ENCODE results near the gene SH3BP2. TPM values are rescaled to one million over a fixed set of nuclear protein-coding genes. Genes with fewer than 3 reads are reported as not detected.
A peak's percentile ranks its signal among the peaks of the same experiment; 100 is the strongest.

SH3BP2 gene
- total and polyA plus RNA-seq, 2 donors from 2014 or later = 27.3 to 128 TPM

GRCh38 chr4:2824329-2824835 is 31.5 kb downstream of the SH3BP2 start:
- peaks cover 0 to 3% (median 0%) of the 10 kb centered on the region in 3 donors for H3K4me1 ChIP-seq (ENCODE audit: control insufficient read depth in 2 of 3, insufficient read depth in 2 of 3, low read depth in 1 of 3, low read length in 3 of 3)
- intact Hi-C loops (cut with DNase I) = no loop called here
- H3K9me3 ChIP-seq (ENCODE audit: control insufficient read depth in 2 of 3, insufficient read depth in 1 of 3, low read length in 3 of 3) = no peaks in the 10 kb centered on the region
- no peak overlapping the region for H3K9ac ChIP-seq (ENCODE audit: low read length in 3 of 3)
- H3K27me3 ChIP-seq (ENCODE audit: control insufficient read depth, insufficient read depth, low read length) = no peaks in the 10 kb centered on the region
- H3K27ac ChIP-seq (ENCODE audit: low read depth in 2 of 2, low read length in 2 of 2) = no peak overlapping the region
- DNase-seq (peak in 2 of 5 donors; percentile 31 to 73), FAIRE-seq (no peak)
- TF ChIP-seq CTCF (IDR thresholded peaks at IDR 0.05; ENCODE audit: borderline replicate concordance, extremely low read depth, insufficient read depth) = no peak
- no peak overlapping the region for H3K4me3 ChIP-seq (ENCODE audit: low read length in 3 of 3)
- H3K36me3 ChIP-seq (ENCODE audit: control insufficient read depth in 2 of 3, insufficient read depth in 3 of 3, low read length in 3 of 3) = peaks cover 7 to 27% (median 27%) of the 10 kb centered on the region in 3 donors

GRCh38 chr4:2824836-2825381 is 32.0 kb downstream of the SH3BP2 start:
- no peak for FAIRE-seq
- no peaks in the 10 kb centered on the region for H3K9me3 ChIP-seq (ENCODE audit: control insufficient read depth in 2 of 3, insufficient read depth in 1 of 3, low read length in 3 of 3)
- H3K27me3 ChIP-seq (ENCODE audit: control insufficient read depth, insufficient read depth, low read length) = no peaks in the 10 kb centered on the region
- peaks cover 0 to under 1% (median 0%) of the 10 kb centered on the region in 3 donors for H3K4me1 ChIP-seq (ENCODE audit: control insufficient read depth in 2 of 3, insufficient read depth in 2 of 3, low read depth in 1 of 3, low read length in 3 of 3)
- H3K27ac ChIP-seq (ENCODE audit: low read depth in 2 of 2, low read length in 2 of 2) = no peak overlapping the region
- H3K9ac ChIP-seq (ENCODE audit: low read length in 3 of 3) = no peak overlapping the region
- no peak overlapping the region for H3K4me3 ChIP-seq (ENCODE audit: low read length in 3 of 3)
- H3K36me3 ChIP-seq (ENCODE audit: control insufficient read depth in 2 of 3, insufficient read depth in 3 of 3, low read length in 3 of 3) = peaks cover 7 to 27% (median 27%) of the 10 kb centered on the region in 3 donors
- no peak for TF ChIP-seq CTCF (IDR thresholded peaks at IDR 0.05; ENCODE audit: borderline replicate concordance, extremely low read depth, insufficient read depth)
- DNase-seq = peak in 1 of 5 donors; percentile 30
- intact Hi-C loops (cut with DNase I) = no loop called here

GRCh38 chr4:2825740-2826139 is 32.9 kb downstream of the SH3BP2 start:
- TF ChIP-seq CTCF (IDR thresholded peaks at IDR 0.05; ENCODE audit: borderline replicate concordance, extremely low read depth, insufficient read depth) = no peak
- H3K4me3 ChIP-seq (ENCODE audit: low read length in 3 of 3) = no peak overlapping the region
- H3K36me3 ChIP-seq (ENCODE audit: control insufficient read depth in 2 of 3, insufficient read depth in 3 of 3, low read length in 3 of 3) = peaks cover 7 to 28% (median 27%) of the 10 kb centered on the region in 3 donors
- DNase-seq (peak in 2 of 5 donors; percentile 25 to 79), FAIRE-seq (no peak)
- H3K27ac ChIP-seq (ENCODE audit: low read depth in 2 of 2, low read length in 2 of 2) = no peak overlapping the region
- H3K9me3 ChIP-seq (ENCODE audit: control insufficient read depth in 2 of 3, insufficient read depth in 1 of 3, low read length in 3 of 3) = no peaks in the 10 kb centered on the region
- intact Hi-C loops (cut with DNase I) = no loop called here
- no peaks in the 10 kb centered on the region for H3K27me3 ChIP-seq (ENCODE audit: control insufficient read depth, insufficient read depth, low read length)
- H3K4me1 ChIP-seq (ENCODE audit: control insufficient read depth in 2 of 3, insufficient read depth in 2 of 3, low read depth in 1 of 3, low read length in 3 of 3) = no peaks in the 10 kb centered on the region
- H3K9ac ChIP-seq (ENCODE audit: low read length in 3 of 3) = no peak overlapping the region

All from kidney (tissue), 14 donors.